ENCODE measurements around the gene OSTF1.

OSTF1 gene

DNA sequence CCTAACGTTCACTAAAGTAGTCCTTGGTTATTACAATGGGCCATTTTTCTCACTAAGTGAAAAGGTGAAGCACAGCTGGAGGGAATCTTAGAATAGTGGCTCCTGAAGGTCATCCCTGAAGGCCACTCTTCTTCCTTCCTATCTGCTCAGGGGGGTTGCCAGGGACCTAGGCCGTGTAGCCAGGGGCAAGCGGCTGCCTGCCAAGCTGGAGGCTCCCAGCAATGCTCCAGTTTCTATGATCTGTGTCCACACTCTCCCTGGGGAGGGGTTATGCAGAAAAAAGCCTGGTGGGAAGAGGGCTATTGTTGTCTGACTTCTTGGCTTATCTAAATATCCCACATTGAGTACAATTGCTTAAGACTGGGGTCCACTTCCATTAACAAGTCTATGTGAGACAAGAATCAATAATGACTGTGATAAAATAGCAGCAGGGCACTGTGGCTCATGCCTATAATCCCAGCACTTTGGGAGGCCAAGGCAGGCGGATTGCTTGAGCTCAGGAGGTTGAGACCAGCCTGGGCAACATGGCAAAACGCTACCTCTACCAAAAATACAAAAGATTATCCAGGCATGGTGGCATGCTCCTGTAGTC, 4.1 kb upstream of the OSTF1 start:
- DNase-seq (ENCODE audit: low read depth in 1 of 2, low spot score in 1 of 2) = no peak

DNA sequence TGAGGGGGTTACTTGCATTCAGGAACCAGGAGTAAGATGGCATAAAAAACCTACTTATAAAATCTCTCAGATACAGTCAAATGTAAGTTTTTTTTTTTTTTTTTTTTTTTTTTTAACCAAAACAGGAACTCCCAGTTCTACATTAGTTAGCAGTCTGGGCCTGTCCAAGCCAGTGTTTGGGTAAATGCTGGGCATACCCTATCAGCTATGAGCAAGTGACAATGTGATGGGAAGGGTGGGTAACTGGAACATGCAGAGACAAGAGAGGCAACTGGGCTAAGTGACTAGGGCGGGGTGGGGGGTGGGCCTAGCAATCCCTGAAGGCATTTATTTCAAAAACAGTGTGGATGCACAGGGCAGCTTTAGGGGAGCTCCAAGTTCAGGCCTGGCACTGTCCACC, 2.7 kb upstream of the OSTF1 start:
- no peak for DNase-seq (ENCODE audit: low read depth in 1 of 2, low spot score in 1 of 2)

DNA sequence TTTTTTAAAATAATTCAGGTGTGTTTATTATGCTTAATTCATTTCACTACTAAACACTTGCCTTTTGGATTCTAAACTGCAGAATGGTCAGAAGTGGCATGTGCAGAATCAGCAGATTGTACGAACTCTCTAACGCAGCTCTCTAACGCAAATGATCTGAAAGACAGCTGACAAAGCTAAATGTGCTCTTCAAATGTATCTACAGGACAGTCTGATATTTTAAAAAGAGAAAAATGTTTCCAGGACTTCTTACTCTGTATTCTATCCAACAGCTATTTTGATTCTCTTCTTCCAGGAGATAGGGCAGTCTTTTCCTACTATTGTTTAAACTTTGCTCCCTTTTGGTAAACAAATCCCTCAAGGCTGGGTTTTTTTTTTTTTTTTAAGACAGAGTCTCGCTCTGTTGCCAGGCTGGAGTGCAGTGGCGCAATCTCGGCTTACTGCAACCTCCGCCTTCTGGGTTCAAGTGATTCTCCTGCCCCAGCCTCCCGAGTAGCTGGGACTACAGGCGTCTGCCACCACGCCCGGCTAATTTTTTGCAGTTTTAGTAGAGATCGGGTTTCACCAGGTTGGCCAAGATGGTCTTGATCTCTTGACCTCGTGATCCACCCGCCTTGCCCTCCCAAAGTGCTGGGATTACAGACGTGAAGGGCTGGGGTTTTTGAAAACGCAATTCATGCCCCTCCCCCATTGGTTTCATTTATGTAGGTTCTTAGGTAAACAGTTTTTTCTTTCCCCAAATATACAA, 1.6 kb upstream of the OSTF1 start:
- no peak for DNase-seq (ENCODE audit: low read depth in 1 of 2, low spot score in 1 of 2)

DNA sequence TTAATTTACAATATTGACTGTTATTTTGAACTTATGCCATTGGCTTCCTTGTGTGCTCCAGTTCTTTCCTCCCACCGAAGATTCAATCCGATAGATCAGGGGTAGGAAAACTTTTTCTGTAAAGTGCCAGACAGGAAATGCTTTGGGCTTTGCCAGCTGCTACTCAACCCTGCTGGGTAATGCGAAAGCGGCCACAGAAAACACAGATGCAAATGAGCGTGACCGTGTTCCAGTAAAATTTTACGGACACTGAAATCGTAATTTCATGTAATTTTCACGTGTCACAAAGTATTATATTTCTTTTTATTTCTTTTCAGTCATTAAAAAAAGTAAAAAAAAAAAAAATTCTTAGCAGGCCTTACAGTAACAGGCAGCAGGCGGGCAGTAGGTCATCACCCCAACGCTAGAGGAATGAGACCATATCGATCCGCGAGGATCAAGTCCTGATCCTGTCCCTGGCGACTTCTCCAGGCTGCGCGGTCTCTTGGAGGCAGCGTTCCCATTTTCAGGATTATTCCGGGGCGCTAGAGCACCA, 958 bp upstream of the OSTF1 start:
- DNase-seq (ENCODE audit: low read depth in 1 of 2, low spot score in 1 of 2) = peak in 1 of 2 donors; percentile 24

DNA sequence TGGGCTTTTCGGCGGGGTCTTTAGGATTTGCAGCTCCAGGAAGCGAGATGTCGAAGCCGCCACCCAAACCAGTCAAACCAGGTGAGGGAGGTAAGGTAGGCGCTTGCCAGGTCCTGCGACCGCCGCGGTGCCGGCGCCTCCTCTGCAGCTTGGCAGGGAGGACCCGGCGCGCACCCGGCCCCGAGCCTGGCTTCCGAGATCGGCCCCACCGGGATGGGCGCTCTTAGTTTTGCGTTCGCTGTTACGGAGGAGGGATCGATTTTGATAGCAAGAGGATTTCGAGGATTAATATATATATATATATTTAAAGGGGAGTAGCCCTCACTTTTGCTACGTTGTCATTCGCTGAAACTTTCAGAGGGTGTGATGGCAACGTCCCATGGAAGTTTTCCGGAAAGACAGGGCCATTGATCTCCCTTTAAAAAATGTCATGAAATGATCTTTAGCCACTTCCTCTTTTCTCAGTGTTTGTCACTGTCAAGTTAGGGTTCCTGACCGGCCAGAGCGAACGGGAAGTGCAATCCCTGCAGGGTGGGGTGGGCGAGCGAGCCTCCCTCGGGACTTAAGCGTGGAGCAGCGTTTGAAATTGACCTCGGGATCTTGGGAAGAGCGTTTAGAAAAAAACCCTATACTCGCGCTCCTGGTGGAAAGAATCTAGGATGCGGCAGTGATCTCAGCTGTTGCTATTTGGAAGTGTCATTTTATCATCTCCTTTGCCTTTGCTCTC, 495 bp downstream of the OSTF1 start:
- DNase-seq (ENCODE audit: low read depth in 1 of 2, low spot score in 1 of 2) = no peak

DNA sequence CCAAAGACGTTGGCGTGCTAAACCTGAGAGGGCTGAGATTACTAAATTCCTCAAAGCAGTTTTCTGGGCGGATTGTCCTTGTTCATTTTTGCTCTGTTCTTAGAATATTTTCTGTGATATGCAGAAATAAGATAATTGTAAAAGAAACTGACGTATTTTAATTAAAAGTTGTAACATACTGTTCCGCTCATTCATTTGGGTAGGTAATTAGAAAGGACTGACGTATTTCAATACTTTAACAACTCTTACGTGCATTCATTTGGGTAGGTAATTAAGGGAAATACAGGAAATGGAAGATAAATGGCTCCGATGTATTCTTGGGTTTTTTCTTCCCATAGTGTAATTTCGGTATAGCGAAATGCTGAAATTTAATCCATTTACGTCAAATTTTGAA, 1.1 kb downstream of the OSTF1 start:
- DNase-seq (ENCODE audit: low read depth in 1 of 2, low spot score in 1 of 2) = no peak

DNA sequence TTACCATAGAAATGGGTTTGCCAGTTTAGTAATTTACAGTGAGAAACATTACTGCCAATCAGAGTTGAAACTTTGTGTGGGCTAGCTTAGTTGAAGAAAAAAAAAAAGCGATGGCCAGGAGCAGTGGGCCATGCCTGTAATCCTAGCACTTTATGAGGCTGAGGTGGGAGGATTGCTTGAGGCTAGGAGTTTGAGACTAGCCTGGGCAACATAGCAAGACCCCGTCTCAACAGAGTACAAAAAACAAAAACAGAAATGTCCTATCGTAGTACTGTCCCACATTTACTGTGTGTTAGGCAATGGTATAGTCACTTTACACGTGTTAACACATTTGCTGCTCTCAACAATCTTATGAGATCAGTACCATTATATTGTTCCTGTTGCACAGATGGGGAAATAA, 2.3 kb downstream of the OSTF1 start:
- no peak for DNase-seq (ENCODE audit: low read depth in 1 of 2, low spot score in 1 of 2)

DNA sequence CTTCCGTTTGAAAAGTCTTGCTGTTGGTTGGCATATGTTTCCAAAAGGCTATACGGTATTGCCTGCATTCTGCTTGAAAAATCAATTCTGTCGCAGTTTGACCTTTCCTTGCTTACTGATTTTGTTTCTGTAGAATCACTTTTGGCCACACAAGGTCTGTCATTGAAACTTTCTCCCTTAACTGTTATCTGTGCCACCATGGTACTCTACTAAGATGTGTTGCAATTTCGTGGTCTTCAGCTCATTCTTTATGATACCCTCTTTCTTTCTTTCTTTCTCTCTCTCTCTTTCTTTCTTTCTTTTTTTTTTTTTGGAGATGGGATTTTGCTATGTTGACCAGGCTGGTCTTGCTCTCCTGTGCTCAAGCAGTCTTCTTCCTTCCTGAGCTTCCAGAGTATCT, 4.5 kb downstream of the OSTF1 start:
- no peak for DNase-seq (ENCODE audit: low read depth in 1 of 2, low spot score in 1 of 2)

DNA sequence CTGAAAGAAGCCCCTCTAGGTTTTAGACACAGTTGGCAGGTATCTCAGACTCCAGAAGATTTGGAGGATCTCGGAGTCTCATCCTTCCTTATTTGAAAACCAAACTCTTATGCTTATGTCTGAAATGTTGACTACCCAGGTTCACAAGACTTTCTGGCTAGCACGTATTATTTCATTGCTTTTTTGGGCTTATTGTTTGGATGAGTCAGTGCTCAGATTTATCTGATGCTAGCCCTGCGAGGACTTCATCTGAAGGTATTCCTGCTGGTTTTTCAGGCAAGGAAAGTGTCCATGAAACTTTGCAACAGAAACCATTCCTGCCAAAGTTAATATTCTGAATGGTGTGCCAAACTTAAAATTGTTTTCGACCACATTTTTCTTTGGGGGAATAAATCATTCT, 8.5 kb downstream of the OSTF1 start:
- DNase-seq (ENCODE audit: low read depth in 1 of 2, low spot score in 1 of 2) = no peak

DNA sequence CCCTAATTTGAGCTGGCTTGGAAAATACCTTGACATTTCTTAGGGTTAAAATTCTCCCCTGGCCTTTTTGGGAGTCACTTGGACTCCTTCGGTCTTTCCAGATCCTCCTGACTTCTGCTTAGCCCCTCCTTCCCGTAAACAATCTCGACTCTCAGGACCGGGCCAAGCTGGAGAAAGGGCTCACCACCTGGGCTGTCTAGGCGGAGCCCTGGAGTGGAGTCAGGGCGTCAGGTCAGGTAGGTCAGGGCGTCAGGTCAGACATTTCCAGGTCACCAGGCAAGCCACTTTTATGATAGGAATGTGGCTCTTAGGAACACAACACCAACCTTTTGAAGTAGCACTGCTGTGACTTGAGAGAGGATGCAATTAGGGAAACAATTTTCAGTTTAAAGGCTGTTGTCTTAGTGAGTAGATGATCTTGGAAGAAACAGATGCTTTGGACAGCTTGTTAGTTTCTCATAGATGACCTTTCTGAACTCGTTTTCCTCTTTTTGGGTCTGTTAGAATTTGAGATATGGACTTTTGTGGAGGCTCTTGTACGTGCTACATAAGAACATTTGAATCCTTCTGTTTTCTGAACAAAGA, 12.8 kb downstream of the OSTF1 start:
- no peak for DNase-seq (ENCODE audit: low read depth in 1 of 2, low spot score in 1 of 2)

DNA sequence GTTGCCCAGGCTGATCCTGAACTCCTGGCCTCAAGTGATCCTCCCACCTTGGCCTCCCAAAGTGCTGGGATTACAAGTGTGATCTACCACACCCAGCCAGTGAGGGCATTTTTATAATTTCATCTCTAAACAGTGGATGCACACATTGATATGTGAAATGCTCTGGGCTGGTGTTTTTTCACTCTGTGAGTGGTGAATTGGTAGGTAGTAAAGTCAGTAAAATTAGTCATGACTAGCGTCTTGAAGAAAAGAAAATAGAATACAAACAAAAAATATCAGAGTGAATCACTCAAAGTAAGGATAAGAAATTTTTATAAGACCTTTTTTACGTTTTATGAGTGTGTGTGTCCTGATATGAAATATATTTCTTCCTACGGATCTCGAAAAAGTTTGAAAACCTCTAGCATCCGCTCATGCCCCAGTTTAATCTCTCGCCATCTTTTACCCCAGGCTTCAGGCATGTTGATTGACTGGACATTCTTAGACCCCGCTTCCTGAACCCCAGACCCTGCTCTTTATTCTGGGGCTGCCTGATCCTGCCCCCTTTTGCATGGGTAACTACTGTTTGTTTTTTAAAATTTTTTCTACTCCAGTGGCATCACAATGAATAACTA, 14.0 kb downstream of the OSTF1 start:
- no peak for DNase-seq (ENCODE audit: low read depth in 1 of 2, low spot score in 1 of 2)

DNA sequence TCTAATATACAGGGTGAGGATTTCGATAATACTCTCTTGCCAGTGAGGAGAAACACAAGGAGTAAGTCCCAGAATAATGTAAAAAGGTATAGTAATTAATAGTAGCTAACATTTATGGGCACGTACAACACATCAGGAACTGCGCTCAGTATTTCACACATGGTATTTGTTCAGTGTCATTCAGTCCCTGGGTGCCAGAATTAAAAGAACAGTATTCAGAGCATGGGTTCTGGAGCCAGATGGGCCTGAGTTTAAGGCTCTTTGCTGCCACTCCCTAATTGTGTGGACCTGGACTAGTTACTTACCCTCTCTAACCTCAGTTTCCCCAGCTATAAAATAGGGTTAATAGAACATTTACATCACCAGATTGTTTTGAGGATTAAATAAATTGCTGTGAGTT, 16.3 kb downstream of the OSTF1 start:
- DNase-seq (ENCODE audit: low read depth in 1 of 2, low spot score in 1 of 2) = no peak

DNA sequence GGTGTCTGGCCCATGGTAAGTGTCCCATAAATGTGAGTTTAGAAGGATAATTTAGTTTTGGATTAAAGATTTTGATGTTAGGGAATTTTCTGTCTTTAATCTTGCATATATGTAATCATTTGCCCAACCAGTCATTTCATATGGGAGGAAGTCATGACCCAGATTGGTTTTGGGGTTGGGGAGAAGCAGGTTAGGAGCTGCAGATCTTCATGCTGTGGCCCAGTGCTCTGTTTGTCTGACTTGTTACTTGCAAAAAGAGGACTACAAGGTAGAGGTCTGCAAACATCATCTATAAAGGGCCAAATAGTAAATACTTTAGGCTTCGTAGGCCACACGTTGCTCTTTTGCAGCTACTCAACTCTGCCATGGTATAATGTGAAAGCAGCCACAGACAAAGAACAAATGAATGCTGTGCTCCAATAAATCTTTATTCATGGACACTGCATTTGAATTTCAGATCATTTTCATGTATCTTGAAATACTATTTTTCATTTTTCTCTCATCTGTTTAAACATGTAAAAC, 16.8 kb downstream of the OSTF1 start:
- DNase-seq (ENCODE audit: low read depth in 1 of 2, low spot score in 1 of 2) = no peak

DNA sequence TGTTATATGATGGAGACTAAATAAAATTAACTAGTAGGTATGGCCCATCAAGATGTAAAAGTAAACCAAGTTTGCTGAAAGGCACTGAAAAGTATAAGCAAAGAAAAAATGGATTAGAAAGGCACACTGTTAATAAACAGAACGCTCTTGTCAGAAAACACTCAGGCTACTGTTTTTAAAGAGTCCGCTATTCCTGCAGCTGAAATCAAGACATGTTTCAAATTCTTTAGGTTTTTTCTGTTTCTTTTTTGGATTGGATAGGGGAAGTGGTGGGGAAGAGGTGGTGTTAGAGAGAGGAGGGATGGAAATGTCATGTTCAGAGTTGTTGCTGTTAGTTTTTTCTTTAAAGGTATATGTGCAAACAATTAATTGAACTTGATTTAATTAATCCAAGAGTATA, 17.5 kb downstream of the OSTF1 start:
- DNase-seq (ENCODE audit: low read depth in 1 of 2, low spot score in 1 of 2) = no peak

DNA sequence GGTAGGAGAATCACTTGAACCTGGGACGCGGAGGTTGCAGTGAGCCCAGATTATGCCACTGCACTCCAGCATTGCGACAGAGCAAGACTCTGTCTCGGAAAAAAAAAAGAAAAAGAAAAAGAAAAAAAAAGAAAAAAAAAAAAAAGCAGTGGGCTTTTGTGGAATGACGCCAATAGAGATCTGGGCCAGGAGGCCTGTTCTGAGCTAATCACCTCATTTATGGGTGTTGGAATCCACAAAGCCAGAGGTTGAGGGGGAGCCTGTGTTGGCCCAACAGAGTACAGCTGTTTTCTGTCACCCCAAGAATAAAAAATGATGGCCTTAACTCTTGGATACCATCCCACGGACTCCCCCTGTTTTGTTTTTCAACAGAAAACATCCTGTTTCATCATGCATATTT, 18.5 kb downstream of the OSTF1 start:
- no peak for DNase-seq (ENCODE audit: low read depth in 1 of 2, low spot score in 1 of 2)

DNA sequence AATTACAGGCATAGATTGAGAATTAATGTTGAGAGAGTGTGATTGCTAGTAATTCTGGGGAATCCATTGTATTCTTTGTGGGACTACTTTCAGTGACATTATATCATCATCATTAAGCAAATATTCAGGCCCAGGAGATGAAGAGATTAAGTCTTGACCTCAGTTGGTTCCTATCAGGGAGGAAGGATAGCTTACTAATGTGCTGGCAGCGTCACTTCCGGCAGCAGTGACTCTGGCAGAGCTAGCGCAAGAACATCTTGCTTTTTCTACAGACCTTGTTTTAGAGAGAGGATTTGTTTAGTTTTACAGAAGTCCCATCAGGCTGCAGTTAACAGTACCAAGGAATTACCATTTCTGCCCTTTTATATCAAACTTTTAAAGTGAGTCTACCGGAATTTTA, 20.3 kb downstream of the OSTF1 start:
- no peak for DNase-seq (ENCODE audit: low read depth in 1 of 2, low spot score in 1 of 2)

DNA sequence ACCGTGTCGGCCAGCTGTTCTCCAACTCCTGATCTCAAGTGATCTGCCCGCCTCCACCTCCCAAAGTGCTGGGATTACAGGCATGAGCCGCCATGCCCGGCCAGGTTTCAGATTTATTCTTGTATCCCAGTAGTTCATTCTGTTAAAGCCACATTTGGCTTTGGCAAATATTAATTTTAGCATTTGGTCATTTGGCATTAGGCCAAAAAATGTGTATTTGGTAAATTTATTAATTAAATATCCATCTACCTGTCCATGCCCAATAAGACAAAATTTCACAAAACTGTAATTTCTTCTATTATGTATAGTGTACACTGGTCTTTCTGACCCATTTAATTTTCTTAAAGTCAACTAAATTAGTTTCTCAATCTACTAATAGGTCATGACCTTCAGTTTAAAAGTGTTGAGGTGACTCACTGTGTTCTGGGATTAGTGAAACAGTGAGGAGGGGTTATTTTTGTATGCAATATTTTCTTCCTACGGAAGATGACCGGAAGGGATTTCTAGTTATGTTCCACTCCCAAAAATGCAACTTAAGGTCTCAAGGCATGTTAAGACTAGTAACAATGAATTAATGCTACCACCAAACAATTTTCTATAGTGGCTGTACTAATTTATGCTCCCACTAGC, 21.0 kb downstream of the OSTF1 start:
- DNase-seq (ENCODE audit: low read depth in 1 of 2, low spot score in 1 of 2) = no peak

DNA sequence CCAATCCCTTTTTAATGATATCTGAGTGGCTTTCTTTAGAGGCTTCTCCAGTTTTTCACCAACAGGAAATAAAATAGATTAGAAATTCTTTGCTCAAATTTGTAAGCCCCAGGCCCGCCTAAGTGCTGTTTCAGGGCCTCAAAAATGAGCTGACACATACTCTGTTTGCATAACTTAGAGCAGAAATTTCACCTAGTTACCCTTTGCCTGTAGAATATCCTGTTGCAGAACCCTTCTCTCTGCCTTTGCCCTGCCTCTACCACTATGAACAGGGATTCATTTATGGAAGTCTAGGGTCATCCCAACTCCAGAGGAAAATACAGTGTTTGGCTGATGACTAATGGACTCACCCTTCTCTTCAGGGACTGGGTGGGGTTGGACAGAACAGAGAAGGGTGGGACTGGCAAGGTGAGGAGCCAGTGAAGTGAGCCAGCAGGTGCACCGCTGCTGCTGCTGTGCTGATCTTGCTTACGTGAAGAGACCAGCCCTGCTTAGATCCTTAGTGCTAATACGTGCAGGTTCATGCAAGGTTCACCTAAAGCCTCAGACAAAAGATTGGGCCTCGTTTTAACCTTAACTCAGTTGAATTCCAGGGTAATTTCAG, 22.8 kb downstream of the OSTF1 start:
- DNase-seq (ENCODE audit: low read depth in 1 of 2, low spot score in 1 of 2) = no peak

DNA sequence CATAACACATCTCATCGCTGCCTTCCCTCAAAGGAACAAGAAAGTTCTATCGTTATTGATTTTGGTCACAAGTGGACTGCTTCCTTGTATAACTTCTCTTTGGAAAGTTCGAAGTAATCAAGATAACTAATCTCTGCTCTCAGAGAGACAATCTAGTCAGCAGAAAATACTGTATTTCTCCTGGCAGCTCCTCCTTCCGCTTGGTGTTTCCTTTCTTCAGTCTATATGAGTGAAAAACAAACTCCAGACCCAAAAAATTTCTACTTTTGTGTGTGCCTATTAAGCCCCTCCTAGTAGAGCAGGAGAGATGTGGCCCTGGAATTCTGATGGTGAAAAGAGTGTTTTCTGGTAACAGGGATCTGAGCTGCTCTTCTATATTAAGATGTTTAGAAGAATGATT, 24.5 kb downstream of the OSTF1 start:
- no peak for DNase-seq (ENCODE audit: low read depth in 1 of 2, low spot score in 1 of 2)

DNA sequence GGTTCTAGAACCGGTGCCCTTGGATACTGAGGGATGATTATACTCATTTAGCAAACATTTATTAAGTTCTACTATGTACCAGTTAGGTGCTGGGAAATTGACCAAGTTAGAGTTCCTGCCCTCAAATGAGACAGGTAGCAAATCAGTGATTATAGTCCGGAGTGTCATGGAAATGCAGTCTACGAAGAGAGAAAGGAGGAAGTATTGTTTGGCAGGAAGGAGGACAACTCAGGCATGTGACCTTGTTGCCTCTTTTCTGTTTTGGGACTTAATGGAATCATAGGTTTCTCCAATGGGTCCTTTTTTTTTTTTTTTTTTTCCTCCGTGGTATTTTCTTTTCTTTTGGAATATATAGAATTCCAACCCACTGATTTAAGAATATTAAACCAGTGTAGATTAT, 28.0 kb downstream of the OSTF1 start:
- no peak for DNase-seq (ENCODE audit: low read depth in 1 of 2, low spot score in 1 of 2)

Measured in activated T-helper 1 cell treated with anti-CD3 and anti-CD28 coated beads, Interleukin-2, amount 50 U/mL, for 16 hours (primary cell).